ENCODE measurements around the gene CACFD1.

DNA sequence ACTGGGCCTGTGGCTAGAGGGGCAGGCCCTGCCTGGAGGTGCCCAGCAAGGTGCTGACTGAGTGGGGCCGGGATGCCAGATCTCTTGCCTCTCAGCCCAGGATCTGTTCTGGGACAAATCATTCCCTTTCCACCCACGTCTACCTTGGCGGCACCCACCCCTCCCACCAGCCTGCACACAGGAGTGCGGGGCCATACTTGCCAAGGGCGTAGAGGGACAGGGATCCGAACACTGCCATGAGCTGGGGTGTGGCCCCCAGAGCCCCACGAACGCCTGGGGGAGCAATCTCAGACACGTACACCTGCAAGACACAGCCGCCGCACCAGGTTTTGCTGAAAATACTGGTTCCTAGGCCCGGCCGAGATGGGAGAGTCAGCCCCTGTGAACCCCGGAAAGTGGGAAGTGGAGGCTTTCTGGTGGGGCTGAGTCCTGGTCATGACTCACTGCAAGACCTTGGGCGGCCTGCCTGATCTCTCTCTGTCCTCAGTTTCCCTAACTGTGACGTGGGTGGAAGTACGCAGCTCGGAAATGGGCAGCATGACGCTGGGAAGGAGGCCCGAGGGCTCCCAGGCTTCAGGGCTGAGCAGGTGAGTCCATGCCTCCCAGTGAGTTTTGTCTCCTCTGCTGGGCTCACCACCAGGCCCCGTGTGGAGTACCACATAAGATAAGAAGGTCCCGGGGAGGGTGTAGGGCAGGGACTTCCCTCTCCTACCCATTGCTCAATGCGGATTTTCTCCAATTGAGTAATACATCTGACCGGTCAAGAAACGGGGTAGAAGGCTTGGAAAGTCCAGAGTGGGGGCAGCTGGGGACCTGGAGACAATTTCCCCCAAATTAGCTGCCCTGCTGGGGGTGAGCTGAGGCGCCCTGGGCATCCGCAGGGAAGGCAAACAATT is 16.5 kb downstream of the CACFD1 start:
- no peak for TF ChIP-seq POLR2AphosphoS5 (IDR thresholded peaks at IDR 0.05; ENCODE audit: low read depth, low read length)
- no peak for TF ChIP-seq FOSL1 (IDR thresholded peaks at IDR 0.05; ENCODE audit: low read depth)
- TF ChIP-seq EZH2 (IDR thresholded peaks at IDR 0.05) = no peak
- TF ChIP-seq JUND (IDR thresholded peaks at IDR 0.05) = no peak
- no peak for TF ChIP-seq CTCF (IDR thresholded peaks at IDR 0.05 in 2 of 3, conservative IDR thresholded peaks at IDR 0.05 in 1 of 3; ENCODE audit: borderline replicate concordance in 1 of 3, insufficient read depth in 1 of 3, low read depth in 2 of 3, low read length in 2 of 3)
